ENCODE data around the gene PRRC2A. TPM values are rescaled to one million over a fixed set of nuclear protein-coding genes. Genes with fewer than 3 reads are reported as not detected.
A peak's percentile ranks its signal among the peaks of the same experiment; 100 is the strongest.

PRRC2A gene
- total RNA-seq, 1 experiment from 2014 or later = 383 TPM

DNA sequence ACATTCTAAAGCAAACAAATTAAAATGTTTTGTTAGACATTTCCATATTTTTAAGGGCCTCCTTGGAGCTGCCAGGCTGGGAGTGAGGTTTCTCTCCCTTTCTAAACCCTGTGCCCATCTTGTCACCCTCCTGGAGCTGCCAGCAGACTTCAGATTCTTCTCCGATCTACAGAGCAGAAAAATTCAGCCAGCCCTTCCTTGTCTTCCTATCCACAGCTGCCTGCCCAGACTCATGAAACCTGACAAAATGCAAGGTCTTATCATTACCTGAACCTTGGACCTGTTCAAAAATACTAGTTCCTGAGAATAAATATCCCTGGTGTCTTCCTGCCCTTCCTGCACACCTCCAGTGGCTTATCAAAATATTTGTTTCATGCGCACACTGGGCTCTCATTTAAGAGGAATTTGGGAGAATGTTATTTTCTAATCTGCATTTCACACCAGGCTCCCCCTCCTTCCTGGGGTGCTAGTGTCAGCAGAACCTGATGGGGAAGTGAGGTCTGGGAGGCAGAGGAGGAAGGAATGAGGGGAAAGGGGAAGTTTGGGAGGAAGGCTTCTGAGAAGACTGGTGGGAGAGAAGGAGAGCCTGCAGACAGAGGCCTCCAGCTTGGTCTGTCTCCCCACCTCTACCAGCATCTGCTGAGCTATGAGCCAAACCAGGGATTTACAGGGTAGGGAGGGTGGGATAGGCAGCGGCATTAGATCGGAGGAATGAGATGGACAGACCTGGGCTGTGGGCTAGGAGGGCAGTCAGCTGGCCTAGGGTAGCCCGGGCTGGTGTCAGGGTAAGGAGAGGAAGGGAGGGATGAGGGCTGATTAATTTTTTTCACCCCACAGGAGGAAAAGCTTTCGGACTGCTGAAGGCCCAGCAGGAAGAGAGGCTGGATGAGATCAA, 5.6 kb upstream of the PRRC2A start, which contains the start of gene AIF1:
TSS of gene AIF1 (plus strand) at position 551 of the 895 bp plus-strand sequence. CDS start at position 647, 96 bp downstream.
- no peak within 1 kb of the TSS for H2BK5ac ChIP-seq (ENCODE audit: insufficient read length, low read length)

More for the DNA sequence above, 5.6 kb upstream of the PRRC2A start, which contains the start of gene AIF1:
- Histone ChIP-seq H3K79me1 (ENCODE audit: insufficient read depth, low read depth, low read length, poor library complexity, severe bottlenecking) (no peaks in the 10 kb centered on the region), H3K9me3 (ENCODE audit: control insufficient read depth, low read depth, low read length) (no peaks in the 10 kb centered on the region), H3K4ac (ENCODE audit: low read depth, low read length) (no peak within 1 kb of the TSS), H4K20me1 (ENCODE audit: control insufficient read depth, insufficient read depth, insufficient read length) (no peaks in the 10 kb centered on the region), H4K5ac (ENCODE audit: insufficient read length, low read depth, low read length) (no peak within 1 kb of the TSS), H3K23ac (ENCODE audit: insufficient read length, low read depth, low read length) (no peak within 1 kb of the TSS), H2BK12ac (ENCODE audit: insufficient read length, low read depth, low read length) (no peak within 1 kb of the TSS), H3K9ac (ENCODE audit: extremely low read depth, insufficient read length, low read length) (peak within 1 kb of the TSS; percentile 40), H2BK20ac (ENCODE audit: low read depth, low read length, poor library complexity, severe bottlenecking) (no peak within 1 kb of the TSS), H2BK15ac (ENCODE audit: low read depth, low read length) (0 out of 2 replicates have a peak within 1 kb of the TSS, but pooled peaks have one; percentile 52), H3K18ac (ENCODE audit: insufficient read length, low read depth, low read length) (peak within 1 kb of the TSS; percentile 72), H4K91ac (ENCODE audit: insufficient read length, low read depth, low read length) (no peak within 1 kb of the TSS), H3K27ac (ENCODE audit: insufficient read length, low read depth, low read length) (no peak within 1 kb of the TSS), H3T11ph (ENCODE audit: low read length) (no peak within 1 kb of the TSS), H3K23me2 (ENCODE audit: insufficient read length, low read depth, low read length, poor library complexity, severe bottlenecking) (no peaks in the 10 kb centered on the region), H2BK120ac (ENCODE audit: low read depth, low read length, poor library complexity, severe bottlenecking) (no peak within 1 kb of the TSS), H4K8ac (replicated peaks; ENCODE audit: insufficient read length, low read depth, low read length) (no peak within 1 kb of the TSS), H2AK5ac (ENCODE audit: insufficient read length, low read length) (no peak within 1 kb of the TSS), H3K27me3 (ENCODE audit: insufficient read depth, low read length) (no peaks in the 10 kb centered on the region), H2AFZ (ENCODE audit: low read length) (no peak within 1 kb of the TSS), H3K4me1 (ENCODE audit: insufficient read depth, low read length) (peaks cover 14% of the 10 kb centered on the region; the same call in 1 of the 2 replicates), H3K4me2 (ENCODE audit: insufficient read depth, insufficient read length, low read length) (no peak within 1 kb of the TSS), H3K79me2 (ENCODE audit: insufficient read depth, low read length) (no peaks in the 10 kb centered on the region), H3K56ac (ENCODE audit: insufficient read length, low read depth, low read length) (no peak within 1 kb of the TSS), H3K14ac (ENCODE audit: insufficient read depth, low read length) (peak within 1 kb of the TSS; percentile 15; the same call in 1 of the 2 replicates)
- Mint-ChIP-seq H3K36me3 (ENCODE audit: insufficient read depth in 1 of 3, low read depth in 3 of 3) (no peaks in the 10 kb centered on the region; a peak in 1 of 7 replicates), H3K27me3 (ENCODE audit: low read depth) (no peaks in the 10 kb centered on the region), H3K4me3 (peak within 1 kb of the TSS in 1 of 2 experiments; percentile 29; a peak in 1 of 5 replicates), H3K4me1 (peaks cover 21 to 29% of the 10 kb centered on the region in 2 experiments), H3K27ac (peak within 1 kb of the TSS; percentile 37 to 94 (median 78); a peak in 5 of 7 replicates), H3K9me3 (no peaks in the 10 kb centered on the region)
- no CpG with 5 or more reads among the region's 6 CpGs for WGBS (ENCODE audit: extremely low coverage, insufficient read length, low lambda C conversion rate)
- TF ChIP-seq, protein P1, sequence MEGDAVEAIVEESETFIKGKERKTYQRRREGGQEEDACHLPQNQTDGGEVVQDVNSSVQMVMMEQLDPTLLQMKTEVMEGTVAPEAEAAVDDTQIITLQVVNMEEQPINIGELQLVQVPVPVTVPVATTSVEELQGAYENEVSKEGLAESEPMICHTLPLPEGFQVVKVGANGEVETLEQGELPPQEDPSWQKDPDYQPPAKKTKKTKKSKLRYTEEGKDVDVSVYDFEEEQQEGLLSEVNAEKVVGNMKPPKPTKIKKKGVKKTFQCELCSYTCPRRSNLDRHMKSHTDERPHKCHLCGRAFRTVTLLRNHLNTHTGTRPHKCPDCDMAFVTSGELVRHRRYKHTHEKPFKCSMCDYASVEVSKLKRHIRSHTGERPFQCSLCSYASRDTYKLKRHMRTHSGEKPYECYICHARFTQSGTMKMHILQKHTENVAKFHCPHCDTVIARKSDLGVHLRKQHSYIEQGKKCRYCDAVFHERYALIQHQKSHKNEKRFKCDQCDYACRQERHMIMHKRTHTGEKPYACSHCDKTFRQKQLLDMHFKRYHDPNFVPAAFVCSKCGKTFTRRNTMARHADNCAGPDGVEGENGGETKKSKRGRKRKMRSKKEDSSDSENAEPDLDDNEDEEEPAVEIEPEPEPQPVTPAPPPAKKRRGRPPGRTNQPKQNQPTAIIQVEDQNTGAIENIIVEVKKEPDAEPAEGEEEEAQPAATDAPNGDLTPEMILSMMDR (conservative IDR thresholded peaks at IDR 0.05) = no peak
- DNase-seq = no peak

Data from H9 (cell line).